Measurements from ENCODE around the gene DLGAP1. TPM values are rescaled to one million over a fixed set of nuclear protein-coding genes. Genes with fewer than 3 reads are reported as not detected.
A peak's percentile ranks its signal among the peaks of the same experiment; 100 is the strongest.

Gene DLGAP1
- total and polyA plus RNA-seq, 2 of the 4 experiments (the other 2 are of a cell fraction) = under 0.01 to 0.09 TPM

DNA sequence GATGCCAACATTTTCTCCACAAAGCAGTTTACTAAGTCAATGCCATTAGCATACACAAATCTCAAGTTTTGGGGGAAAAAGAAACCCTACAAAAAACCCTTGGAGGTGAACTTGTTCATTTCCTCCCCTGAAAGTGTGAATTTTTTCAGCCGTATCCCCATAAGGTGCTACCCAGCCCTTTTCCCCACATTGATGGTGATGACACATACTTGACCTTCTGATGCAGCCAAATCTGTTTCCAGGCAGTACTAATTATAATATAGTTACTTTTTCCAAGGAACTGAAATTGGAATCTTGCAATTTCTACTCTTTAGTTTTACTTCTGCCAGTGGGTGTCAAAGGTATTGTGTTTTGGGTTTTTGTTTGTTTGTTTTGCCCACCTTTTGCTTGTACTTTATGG, 530.7 kb downstream of the DLGAP1 start:
- ChIA-PET CTCF (interaction anchor here (0.7 kb wide), 1 partner anchor 161 kb away, joined by 4 read pairs; no protein-coding TSS in a partner anchor), POLR2A (ENCODE audit: unreplicated experiment) (no interaction called here)
- no peak overlapping the region for H3K27ac ChIP-seq (ENCODE audit: insufficient read depth, low read length)
- ATAC-seq (ENCODE audit: low read depth) (no peak), DNase-seq (no peak)
- intact Hi-C loops (cut with micrococcal nuclease) (no loop called here), in situ Hi-C loops (cut with MboI; ENCODE audit: low sequenced_read_pairs) (no loop called here), dilution Hi-C loops (cut with HindIII; ENCODE audit: low sequenced_read_pairs, unreplicated experiment) (no loop called here)
- no peak overlapping the region for H3K9ac ChIP-seq (ENCODE audit: low read depth, low read length)
- no CpG with 5 or more reads among the region's 1 CpG for WGBS, 2 experiments (ENCODE audit: extremely low coverage in 2 of 2, insufficient read length in 1 of 2)
- no peak for TF ChIP-seq BHLHE40 (IDR thresholded peaks at IDR 0.05; ENCODE audit: low read depth, low read length)
- no peak for TF ChIP-seq RFX5 (IDR thresholded peaks at IDR 0.05; ENCODE audit: low read depth, low read length)
- TF ChIP-seq RAD21 (IDR thresholded peaks at IDR 0.05; ENCODE audit: low read length) = no peak
- TF ChIP-seq SMC3 (IDR thresholded peaks at IDR 0.05; ENCODE audit: low read depth, low read length) = no peak
- TF ChIP-seq, protein P1, sequence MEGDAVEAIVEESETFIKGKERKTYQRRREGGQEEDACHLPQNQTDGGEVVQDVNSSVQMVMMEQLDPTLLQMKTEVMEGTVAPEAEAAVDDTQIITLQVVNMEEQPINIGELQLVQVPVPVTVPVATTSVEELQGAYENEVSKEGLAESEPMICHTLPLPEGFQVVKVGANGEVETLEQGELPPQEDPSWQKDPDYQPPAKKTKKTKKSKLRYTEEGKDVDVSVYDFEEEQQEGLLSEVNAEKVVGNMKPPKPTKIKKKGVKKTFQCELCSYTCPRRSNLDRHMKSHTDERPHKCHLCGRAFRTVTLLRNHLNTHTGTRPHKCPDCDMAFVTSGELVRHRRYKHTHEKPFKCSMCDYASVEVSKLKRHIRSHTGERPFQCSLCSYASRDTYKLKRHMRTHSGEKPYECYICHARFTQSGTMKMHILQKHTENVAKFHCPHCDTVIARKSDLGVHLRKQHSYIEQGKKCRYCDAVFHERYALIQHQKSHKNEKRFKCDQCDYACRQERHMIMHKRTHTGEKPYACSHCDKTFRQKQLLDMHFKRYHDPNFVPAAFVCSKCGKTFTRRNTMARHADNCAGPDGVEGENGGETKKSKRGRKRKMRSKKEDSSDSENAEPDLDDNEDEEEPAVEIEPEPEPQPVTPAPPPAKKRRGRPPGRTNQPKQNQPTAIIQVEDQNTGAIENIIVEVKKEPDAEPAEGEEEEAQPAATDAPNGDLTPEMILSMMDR (conservative IDR thresholded peaks at IDR 0.05; ENCODE audit: low read depth, low read length) = no peak
- TF ChIP-seq NFE2L2 (IDR thresholded peaks at IDR 0.05; ENCODE audit: low read depth, low read length) = no peak
- no peak for TF ChIP-seq MAFK (IDR thresholded peaks at IDR 0.05; ENCODE audit: low read depth, low read length)
- TF ChIP-seq CHD1 (IDR thresholded peaks at IDR 0.05; ENCODE audit: low read depth, low read length) = no peak
- no peak for TF ChIP-seq POLR2A (IDR thresholded peaks at IDR 0.05; ENCODE audit: low read depth, low read length)
- TF ChIP-seq CEBPB (IDR thresholded peaks at IDR 0.05; ENCODE audit: low read depth, low read length) = no peak
- TF ChIP-seq, protein P2, sequence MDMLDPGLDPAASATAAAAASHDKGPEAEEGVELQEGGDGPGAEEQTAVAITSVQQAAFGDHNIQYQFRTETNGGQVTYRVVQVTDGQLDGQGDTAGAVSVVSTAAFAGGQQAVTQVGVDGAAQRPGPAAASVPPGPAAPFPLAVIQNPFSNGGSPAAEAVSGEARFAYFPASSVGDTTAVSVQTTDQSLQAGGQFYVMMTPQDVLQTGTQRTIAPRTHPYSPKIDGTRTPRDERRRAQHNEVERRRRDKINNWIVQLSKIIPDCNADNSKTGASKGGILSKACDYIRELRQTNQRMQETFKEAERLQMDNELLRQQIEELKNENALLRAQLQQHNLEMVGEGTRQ (IDR thresholded peaks at IDR 0.05; ENCODE audit: low read depth, low read length) = no peak
- TF ChIP-seq RCOR1 (IDR thresholded peaks at IDR 0.05; ENCODE audit: insufficient replicate concordance, low read length) = no peak
- TF ChIP-seq MXI1 (IDR thresholded peaks at IDR 0.05; ENCODE audit: borderline replicate concordance, low read depth, low read length) = no peak
- TF ChIP-seq, protein P3, sequence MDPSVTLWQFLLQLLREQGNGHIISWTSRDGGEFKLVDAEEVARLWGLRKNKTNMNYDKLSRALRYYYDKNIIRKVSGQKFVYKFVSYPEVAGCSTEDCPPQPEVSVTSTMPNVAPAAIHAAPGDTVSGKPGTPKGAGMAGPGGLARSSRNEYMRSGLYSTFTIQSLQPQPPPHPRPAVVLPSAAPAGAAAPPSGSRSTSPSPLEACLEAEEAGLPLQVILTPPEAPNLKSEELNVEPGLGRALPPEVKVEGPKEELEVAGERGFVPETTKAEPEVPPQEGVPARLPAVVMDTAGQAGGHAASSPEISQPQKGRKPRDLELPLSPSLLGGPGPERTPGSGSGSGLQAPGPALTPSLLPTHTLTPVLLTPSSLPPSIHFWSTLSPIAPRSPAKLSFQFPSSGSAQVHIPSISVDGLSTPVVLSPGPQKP (IDR thresholded peaks at IDR 0.05; ENCODE audit: borderline replicate concordance, low read depth, low read length) = no peak
- no peak for TF ChIP-seq MAZ (IDR thresholded peaks at IDR 0.05; ENCODE audit: borderline replicate concordance, low read depth, low read length)
- H2BK20ac ChIP-seq (ENCODE audit: low read depth, low read length) = no peak overlapping the region
- H4K8ac ChIP-seq (ENCODE audit: low read depth in 2 of 2, low read length in 2 of 2) = no peak overlapping the region; a peak in 1 of 4 replicates
- H4K5ac ChIP-seq (ENCODE audit: low read depth, low read length) = 0 out of 2 replicates have a peak overlapping the region, but pooled peaks have one; percentile 24
- no peak overlapping the region for H3K4me3 ChIP-seq (ENCODE audit: insufficient read depth, low read depth, low read length)
- no peaks in the 10 kb centered on the region for H4K20me1 ChIP-seq (ENCODE audit: insufficient read depth, low read length)
- H3K9me1 ChIP-seq (ENCODE audit: insufficient read depth, low read length) = peaks cover 2% of the 10 kb centered on the region; the same call in 1 of the 2 replicates
- no peak overlapping the region for H4K91ac ChIP-seq (ENCODE audit: insufficient read depth, low read depth, low read length)
- H2AK5ac ChIP-seq (ENCODE audit: low read depth, low read length) = no peak overlapping the region; the same call in 1 of the 2 replicates
- no peaks in the 10 kb centered on the region for H3K36me3 ChIP-seq (ENCODE audit: control insufficient read depth, insufficient read depth, low read length)
- H2BK15ac ChIP-seq (ENCODE audit: low read depth, low read length) = peak overlapping the region; percentile 6; the same call in 2 of the 3 replicates
- no peak overlapping the region for H3K23ac ChIP-seq (ENCODE audit: low read depth, low read length)
- H2AK9ac ChIP-seq (replicated peaks; ENCODE audit: low read depth, low read length, poor library complexity) = no peak overlapping the region
- H3K79me1 ChIP-seq (ENCODE audit: low read depth in 1 of 2, low read length in 2 of 2) = no peaks in the 10 kb centered on the region
- no peak overlapping the region for H2AFZ ChIP-seq (replicated peaks; ENCODE audit: low read length, poor library complexity)
- no peak overlapping the region for H3K56ac ChIP-seq (ENCODE audit: extremely low read depth, insufficient read depth, low read length)
- H3K4me2 ChIP-seq (ENCODE audit: low read depth, low read length) = no peak overlapping the region; the same call in 1 of the 2 replicates
- H3K27me3 ChIP-seq (ENCODE audit: control insufficient read depth, insufficient read depth, low read length) = no peaks in the 10 kb centered on the region; the same call in 1 of the 2 replicates
- peak overlapping the region; percentile 42; the same call in 1 of the 2 replicates for H3K18ac ChIP-seq (ENCODE audit: low read depth, low read length)
- H3K14ac ChIP-seq (replicated peaks; ENCODE audit: low read depth, low read length) = peak overlapping the region; percentile 25
- BruUV-seq (replicated peaks) = no TSS peak
- no peaks in the 10 kb centered on the region for H3K9me3 ChIP-seq (ENCODE audit: control insufficient read depth, insufficient read depth, low read length)
- no peak overlapping the region; the same call in 1 of the 2 replicates for H2BK120ac ChIP-seq (ENCODE audit: low read depth, low read length)
- peaks cover 14% of the 10 kb centered on the region for H3K4me1 ChIP-seq (ENCODE audit: control insufficient read depth, insufficient read depth, low read length)
- H3K4ac ChIP-seq (ENCODE audit: low read depth, low read length) = 0 out of 2 replicates have a peak overlapping the region, but pooled peaks have one; percentile 19
- H2BK5ac ChIP-seq (ENCODE audit: low read depth, low read length, poor library complexity, severe bottlenecking) = peak overlapping the region; percentile 78
